GM20000 (cell line): ENCODE data around the gene SMO.
A peak's percentile ranks its signal among the peaks of the same experiment; 100 is the strongest.

Source experiments
- DNase-seq: peaks from one replicate; pipeline ENCODE4 v3.0.0; 2012; ENCODE audit warnings: low spot score
- CTCF ChIP-seq: IDR thresholded peaks from 2 replicates; pipeline ENCODE4 v1.5.1; 2012; ENCODE audit warnings: mild to moderate bottlenecking, control low read depth; ENCODE audit errors: extremely low read depth, missing control alignments

Gene SMO

DNA sequence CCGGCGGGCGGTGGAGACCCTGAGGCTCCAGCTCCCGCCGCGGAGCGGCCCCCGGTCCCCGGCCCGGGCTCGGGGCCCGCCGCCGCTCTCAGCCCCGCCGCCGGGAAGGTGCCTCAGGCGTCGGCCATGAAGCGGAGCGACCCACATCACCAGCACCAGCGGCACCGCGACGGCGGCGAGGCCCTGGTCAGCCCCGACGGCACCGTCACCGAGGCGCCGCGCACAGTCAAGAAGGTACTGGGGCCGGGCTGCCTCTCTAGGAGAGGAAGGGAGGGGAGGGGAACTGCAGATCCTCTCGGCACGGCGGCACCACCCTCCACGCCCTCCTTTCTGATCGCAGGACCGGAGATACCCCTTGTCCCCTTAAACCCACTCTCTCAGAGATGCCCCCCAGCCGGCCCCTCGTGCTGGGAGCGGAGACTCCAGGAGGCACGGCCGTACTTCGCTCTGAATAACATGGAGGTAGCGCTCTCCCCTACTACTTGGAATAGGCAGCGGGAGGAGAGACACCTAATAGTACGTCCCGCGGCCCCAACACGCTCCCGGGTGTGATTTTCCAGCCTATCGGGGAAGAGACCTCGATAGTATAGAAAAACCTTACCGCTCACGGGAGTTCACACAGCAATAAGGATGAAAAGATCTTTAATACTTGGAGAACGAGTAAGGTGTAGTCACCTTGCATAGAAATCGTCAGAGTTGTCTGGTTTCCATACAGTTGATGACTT lies 36.9 kb downstream of the SMO start:
- peak; percentile 48 for DNase-seq
- no peak for TF ChIP-seq CTCF

- DNase-seq: no peak
- TF ChIP-seq CTCF: no peak
Observed at GRCh38 chr7:129225931-129226572, 37.6 kb downstream of the SMO start.

DNA sequence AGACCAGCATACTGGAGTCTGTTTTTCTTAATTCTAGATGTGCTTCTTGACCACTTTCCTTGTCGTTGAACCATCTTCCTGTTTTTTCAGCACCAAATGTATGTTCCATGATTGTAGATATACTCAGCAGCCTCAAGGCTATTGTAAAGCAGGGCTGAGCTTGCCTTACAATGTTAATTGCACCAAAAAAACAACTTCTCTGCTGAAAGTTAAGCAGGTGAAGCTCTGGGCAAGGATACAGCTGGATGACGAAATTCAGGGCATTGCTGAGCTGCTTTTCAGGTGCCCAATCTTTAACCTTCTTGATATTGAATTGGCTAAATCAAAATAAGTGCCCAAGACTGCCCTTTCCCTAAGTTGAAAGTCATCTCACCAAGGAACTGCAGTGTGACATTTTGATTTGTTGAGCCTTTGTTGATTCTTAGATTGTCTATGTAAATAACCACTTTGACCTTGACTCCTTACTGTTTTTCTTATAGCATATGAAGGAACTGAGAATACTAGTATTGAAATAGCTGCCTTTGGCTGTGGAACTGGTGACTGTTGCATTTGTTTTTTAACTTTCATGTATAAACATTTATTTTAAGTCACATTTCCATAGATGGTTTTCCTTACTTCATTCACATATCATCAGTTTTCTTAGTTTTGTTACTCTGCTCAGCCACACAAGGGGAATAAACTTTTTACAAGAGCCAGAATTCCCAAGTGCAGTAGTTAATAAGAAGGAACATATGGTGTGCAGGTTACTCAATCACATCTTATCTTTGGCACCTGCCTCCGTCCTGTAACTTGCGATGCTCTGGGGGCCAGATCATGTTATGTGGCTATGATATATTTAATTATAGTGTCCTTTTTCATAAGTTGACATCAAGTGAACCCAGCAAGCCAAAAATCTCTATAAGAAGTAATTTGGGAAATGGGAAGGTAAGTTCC lies 39.5 kb downstream of the SMO start:
- DNase-seq: no peak

DNA sequence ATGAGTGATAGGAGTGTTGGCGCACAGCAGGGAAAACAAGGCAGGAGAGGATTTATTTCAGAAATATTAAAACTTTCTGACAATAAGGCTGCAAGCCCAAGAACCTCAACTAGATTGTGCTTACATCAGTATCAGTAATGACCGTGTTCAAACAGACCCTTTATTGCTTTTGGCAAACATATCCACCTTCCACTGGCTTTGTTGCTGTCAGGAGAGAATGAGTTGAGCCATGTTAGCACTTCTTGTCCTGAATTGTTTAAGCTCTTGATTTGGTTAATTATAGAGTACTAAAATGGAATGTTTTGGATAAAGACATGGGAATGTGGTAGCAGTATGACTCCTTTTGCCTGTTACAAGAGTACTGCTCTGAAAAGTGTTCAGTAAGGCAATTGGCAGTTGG lies 40.2 kb downstream of the SMO start:
- no peak for TF ChIP-seq CTCF
- DNase-seq: no peak

More for the DNA sequence above, 39.5 kb downstream of the SMO start:
- no peak for TF ChIP-seq CTCF

DNA sequence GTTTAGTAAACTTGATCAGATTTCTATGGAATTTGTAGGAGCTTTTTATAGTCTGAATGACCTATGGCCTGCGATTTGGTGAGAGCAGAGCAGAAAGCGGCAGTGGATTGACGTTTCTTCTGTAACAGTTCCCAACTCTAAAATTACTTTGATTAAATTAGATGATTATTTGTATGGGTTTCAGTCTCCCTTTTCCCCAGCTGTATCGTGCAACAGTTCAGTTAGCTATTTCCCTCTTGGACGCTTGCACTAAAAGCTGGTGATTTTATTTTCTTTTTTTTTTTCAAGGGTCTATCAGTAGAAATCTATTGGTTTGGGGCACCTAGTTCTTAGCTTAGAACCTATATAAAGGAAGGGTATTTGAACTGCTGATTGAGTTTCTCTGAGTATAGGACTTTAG lies 43.2 kb downstream of the SMO start:
- TF ChIP-seq CTCF: no peak

DNA sequence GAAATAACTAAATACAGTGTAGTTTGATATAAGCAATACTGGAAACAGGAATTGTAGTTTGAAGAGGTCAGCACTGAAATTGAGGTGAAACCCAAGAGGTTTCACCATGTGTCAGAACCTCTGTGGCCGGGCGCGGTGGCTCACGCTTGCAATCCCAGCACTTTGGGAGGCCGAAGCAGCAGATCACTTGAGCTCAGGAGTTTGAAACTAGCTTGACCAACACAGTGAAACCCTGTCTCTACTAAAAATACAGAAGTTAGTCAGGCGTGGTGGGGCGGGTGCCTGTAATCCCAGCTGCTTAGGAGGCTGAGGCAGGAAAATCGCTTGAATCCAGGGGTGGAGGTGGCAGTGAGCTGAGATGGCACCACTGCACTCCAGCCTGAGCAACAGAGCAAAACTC lies 50.1 kb downstream of the SMO start:
- no peak for DNase-seq
- TF ChIP-seq CTCF: no peak

More for the DNA sequence above, 43.2 kb downstream of the SMO start:
- DNase-seq: no peak
